Erythroblast (primary cell): ENCODE data around the gene MAN2B1.

Experiments used
- GATA1 ChIP-seq: IDR thresholded peaks from 2 replicates; pipeline ENCODE4 v1.6.1; 2011; ENCODE audit warnings: low read depth, mild to moderate bottlenecking, control low read depth, low read length, moderate library complexity
- POLR2A ChIP-seq: IDR thresholded peaks from 2 replicates; pipeline ENCODE4 v1.6.1; 2011; ENCODE audit warnings: mild to moderate bottlenecking, low read length

GRCh38 chr19:12672744-12673143 lies 6.2 kb upstream of the MAN2B1 start:
- TF ChIP-seq POLR2A (no peak), GATA1 (no peak)
